HG03045 (cell line): ENCODE data around the gene PLPP6.
A peak's percentile ranks its signal among the peaks of the same experiment; 100 is the strongest.

Experiments
- ATAC-seq: cut with Tn5 transposase; IDR thresholded peaks from one replicate; pipeline ENCODE4 v1.9.1; 2021; ENCODE audit warnings: mild to moderate bottlenecking, moderate library complexity; ENCODE audit not compliant: unreplicated experiment

PLPP6 gene

DNA sequence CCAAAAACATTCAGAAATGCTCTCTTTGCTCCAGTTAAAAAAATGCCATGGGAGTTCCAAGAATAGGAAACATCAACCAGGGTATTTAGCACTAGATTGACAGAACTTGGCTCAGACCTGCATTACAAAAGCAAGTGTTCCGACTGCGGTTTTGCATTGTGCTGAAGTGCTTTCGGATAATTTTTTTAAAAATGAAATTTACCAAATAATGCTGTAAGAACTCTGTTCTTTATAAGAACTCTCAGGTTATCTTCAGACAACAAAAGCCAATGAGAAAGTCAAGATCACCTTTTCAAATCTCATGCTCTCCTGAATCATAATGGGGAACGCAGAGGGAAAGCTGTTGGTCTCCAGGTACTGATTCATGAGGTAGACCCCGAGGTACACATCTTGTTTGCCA is 483 bp upstream of the PLPP6 start:
- peak; percentile 3 for ATAC-seq

DNA sequence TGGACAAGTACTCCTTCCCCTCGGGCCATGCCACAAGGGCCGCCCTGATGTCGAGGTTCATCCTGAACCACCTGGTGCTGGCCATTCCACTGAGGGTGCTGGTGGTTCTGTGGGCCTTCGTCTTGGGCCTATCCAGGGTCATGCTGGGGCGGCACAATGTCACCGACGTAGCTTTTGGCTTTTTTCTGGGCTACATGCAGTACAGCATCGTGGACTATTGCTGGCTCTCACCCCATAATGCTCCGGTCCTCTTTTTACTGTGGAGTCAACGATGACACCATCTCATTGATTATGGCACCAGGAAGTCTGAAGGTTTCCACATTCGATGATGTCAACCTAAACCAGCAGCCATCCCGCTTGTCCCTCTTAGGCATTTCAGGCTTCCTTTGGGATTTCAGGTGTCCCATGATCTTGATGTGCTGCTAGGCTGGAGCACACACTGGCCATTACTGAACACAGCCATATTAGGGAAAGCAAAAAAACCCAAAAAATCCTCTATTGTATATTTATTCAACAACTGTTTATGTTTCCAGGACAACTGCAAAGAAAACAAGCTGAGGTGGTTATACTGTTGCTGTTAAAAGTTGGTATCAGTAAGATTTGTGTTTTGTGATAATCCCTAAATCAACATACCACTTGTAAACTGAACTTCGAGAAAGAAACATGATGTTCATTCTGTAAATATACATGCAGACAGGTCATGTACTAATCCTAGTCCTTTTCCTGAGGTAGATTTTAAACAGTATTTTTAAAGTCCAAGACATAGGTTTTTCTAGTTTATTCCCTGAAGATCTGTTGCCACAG is 1.1 kb downstream of the PLPP6 start:
- no peak for ATAC-seq

DNA sequence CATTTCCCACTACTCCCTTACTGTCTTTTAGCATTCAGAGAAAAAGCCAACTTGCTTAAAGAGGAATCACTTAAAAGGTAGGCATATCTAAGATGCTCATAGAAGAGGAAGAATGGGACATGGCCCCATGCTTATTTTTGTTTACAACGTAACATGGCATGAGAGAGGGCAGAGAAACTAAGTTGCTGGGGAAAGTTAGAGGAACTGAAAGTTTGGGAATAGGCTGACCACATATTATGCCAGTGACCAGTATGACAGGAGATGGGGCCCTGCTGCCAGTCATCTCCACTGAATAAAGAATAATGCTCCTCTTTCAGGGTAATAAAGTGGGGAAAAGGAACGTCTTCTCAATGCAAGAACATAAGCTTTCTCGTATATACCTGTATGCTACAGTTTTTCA is 1.9 kb downstream of the PLPP6 start:
- ATAC-seq = no peak

DNA sequence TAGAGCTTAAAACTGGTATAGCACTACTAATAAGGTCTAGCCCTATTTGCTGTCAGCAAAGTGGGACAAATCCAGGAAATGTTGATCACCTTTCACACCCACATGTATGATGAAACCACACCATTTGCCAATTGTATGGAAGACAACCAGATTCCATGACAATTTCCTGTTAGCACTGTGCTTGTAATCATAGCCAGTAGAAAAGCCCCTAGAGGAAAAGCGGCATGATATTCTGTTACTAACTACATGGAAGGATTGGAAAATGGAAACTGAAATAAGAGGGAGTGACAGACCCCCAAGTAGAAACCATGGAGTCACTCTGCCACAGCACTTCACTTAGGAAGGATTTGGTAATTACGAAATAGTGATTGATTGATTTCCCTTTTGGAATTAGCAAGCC is 3.3 kb downstream of the PLPP6 start:
- ATAC-seq = no peak

DNA sequence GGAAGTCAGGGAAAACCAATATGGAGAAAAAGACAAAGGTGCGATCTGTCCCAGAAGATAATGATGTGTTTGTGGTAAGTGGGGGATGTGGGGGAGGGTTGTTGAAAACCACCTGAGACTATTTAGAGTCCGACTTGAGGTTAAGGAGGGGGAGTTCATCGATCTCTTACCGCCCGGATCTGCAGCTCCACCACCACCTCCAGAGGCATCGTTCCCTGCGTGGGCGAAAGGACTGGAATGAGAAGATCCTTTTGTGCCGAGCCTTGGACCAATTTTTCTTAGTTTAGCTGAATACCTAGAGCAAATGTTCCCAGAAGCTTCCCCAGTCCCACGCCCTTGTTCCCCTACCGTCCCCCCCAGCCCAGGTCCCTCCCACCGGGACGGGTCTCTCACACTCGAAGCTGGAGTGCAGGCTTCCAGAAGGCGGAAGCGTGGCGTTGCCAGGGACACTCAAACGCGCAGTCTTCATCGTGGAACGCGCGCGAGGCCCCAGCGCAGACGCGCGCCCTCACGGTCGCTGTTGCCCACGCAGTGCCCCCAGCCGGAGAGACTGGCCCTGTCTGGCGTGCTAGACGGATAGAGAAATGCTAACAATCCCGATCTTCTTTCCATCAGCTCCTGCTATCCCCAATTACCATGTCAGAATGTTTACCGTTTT is 4.1 kb downstream of the PLPP6 start, which contains the start of gene SPATA6L:
SPATA6L (minus strand) TSS at position 439 of the 658 bp plus-strand sequence; CDS start at position 209, 230 bp downstream.
- ATAC-seq = no peak

DNA sequence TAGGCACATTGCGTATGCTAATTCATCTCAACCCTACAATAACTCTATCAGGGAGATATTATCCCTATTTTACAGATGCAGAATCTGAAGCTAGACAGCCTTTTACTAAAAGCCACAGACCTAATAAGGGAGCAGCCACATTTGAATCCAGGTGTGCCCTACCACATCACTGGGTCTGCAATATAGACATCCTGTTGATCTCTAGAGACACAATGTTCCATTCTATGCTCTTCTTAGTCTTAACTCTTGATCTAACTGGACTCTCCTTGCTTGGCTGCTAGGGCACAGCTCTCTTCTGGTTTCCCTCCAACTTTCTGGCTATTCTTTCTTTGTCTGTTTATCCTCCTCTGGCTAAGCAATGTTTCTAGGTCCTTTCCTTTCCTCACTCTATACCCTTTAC is 5.6 kb downstream of the PLPP6 start:
- ATAC-seq = no peak

DNA sequence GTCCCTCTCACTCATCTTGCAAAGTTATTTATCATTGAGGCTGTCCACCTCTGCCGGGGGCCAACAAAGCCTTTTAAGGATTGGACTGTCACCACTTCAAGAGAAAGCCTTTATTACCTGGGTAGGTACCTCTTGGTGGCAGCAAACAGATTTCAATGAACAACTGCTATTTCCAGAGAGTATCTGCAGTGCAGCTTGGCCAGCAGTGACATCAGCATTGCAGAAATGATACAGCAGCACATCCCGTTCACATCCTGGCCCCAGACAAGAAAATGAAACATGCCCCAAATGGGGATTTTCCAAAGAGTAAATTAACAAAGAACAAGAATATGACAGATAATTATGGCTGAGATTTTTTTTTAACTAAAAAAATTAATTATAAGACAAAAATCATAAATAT is 6.5 kb downstream of the PLPP6 start:
- no peak for ATAC-seq

DNA sequence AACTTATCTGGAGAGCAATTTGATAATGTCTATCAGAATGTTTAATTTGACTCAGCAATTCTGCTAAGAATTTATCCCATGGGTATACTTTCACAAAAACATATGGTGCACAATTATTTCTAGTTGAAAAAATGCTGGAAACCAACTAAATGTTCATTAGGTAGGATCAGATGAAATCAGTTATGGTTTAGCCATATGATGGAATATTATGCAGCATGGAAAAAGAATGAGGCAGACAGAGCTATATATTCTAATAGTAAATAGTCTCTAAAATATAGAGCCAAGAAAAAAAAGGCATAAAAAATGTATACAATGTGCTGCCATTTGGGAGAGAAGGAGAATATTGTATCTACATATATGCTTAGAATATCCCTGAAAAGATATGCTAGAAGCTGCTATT is 7.8 kb downstream of the PLPP6 start:
- no peak for ATAC-seq

DNA sequence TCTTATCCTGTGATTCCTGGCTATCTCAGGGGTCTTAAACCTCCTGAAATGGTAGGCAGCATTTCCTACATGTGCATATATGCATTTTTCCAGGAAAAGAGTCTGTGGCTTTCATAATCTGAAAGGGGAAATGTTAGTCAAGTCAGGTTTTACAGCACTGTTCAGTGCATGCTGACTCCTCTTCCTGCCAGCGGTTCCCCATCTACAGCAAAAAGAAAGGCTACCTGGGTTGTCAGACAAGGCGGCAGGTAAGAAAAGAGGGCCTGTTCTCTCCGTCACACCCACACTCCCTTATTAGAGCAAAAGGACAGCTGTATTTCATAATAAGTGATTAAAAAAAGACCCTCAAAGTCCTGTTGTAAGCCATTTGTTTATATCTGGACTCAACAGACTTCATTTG is 8.5 kb downstream of the PLPP6 start:
- no peak for ATAC-seq

DNA sequence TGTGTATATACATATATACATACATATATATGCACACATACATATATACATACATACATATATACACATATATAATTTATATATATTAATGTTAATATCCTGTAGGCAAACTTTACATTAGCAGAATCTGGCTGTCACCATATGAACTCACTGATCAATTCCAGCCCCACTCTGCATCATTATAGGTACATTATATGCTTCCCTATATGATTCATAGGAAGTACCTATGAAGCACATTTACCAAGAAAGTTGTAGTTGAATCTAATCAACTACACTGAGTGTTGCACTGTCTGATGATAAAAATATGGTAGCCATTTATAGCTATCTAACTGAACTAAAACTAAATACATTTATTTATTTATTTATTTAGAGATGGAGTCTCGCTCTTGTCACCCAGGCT is 9.6 kb downstream of the PLPP6 start:
- ATAC-seq = no peak

DNA sequence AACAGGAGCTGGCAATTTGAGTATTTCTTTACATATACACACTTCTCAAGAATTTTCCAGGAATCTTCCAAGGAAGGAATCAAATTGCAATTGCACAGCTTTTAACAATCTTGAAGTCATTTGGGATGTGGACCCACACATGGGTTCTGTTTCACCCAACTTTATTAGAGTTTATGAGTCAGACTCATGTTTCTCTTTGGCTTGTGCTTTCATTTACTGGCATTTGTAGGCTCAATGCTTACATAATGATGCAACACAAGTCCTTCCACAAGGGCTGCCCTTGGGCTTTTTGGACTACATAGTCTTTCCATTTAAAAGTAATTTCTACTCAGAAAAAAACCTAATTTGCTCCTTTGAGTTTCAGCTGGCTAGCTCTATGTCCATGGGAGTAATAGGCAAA is 12.7 kb downstream of the PLPP6 start:
- ATAC-seq = no peak

DNA sequence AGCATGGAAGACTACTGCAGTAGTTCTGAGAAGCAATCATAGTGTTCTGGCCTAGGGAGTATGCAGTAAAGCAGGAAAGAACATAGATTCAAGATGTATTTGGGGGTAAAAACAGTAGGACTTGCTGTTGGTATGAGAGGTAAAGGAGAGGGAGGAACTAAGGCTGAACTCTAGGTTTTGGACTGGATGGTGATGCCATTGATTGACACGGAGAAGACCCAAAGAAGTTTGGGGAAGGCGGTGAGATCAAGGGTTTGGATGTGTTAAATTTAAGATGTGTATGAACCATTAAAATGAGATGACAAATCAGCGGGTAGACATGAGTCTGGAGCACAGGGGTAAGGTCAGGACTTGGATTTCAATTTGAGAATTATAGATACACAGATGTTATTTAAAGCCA is 15.3 kb downstream of the PLPP6 start:
- ATAC-seq = no peak

DNA sequence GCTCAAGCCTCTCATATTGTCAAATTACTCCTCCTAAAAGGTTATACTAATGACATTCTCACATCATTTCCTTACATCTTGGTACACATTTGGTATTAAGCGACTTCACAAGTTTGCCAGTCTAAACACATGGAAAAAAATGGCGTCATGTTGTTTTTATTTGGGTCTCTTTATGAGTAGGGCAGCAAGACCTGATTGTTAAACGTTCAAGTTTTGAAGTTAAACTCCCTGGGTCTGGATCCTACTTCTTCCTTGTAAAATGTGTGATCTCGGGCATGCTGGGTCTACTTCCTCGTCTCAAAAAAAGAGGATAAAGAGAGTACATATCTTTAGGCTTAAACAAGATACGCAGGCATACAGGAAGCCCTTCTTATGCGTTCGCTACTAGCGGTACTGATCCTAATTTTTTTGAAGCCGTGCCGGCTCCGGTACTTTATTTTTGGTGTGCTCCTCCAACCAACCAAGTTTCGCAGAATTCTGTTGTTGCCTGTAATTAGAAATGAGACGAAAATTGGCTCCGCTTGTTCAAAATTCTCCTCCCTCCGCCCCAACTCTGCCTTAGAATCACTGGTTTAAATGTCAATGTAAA is 16.7 kb downstream of the PLPP6 start:
- ATAC-seq = peak; percentile 11

DNA sequence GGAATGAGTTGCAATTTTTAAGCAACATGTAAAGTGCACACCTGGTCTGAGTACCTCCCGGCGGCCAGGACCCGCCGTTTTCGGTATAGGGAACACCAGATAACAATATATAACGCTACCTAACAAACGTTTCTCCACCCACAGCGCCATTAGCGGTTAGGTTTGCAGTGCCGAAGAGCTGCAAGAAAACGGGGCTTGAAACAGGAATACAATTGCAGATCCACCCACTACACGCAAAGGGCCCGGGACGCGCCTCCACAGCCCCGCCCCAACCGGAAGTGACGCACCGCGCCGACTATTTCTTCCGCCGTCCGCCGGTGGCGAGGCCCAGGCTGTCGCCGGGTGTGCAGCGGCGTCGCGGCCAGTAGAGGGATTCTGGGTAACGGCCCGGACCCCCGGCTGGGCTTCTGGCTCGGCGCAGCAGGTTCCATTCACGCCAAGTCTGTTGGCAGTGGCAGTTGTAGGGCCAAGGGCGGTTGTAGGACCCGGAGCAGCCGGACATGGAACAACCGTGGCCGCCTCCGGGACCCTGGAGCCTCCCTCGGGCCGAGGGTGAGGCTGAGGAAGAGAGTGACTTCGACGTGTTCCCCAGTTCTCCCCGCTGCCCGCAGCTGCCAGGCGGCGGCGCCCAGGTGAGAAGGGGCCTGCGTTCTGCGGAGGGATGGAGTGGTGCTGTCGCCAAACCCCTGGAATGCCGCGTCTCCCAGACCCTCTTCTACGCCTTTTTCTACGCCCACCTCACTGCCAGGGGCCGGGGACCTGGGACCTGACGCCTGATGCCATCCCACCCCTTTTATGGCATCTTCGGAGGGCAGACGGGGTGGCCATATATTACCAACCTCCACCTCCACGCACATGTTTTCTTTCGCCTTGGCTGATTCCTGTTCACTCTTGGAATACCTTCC is 17.4 kb downstream of the PLPP6 start, which contains the start of gene CDC37L1:
CDC37L1 (plus strand) TSS at position 302 of the 905 bp plus-strand sequence; CDS start at position 501, 199 bp downstream.
- peak; percentile 97 for ATAC-seq

DNA sequence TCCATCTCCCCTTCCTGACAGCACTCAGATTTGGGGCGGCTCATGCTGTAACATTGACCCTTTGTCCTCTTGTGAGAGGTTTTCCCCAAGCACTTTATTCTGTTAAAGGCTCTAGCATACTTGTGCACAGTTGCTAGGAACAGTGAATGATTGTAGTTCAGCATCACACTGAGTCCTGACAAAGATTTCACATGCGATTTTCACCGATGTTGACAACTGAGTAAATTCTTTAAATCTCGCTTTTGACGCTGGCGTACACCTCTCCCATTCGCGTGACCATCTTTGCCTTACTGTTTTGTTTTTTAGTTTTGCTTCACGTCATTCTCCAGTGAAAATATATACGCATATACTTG is 18.1 kb downstream of the PLPP6 start:
- no peak for ATAC-seq

DNA sequence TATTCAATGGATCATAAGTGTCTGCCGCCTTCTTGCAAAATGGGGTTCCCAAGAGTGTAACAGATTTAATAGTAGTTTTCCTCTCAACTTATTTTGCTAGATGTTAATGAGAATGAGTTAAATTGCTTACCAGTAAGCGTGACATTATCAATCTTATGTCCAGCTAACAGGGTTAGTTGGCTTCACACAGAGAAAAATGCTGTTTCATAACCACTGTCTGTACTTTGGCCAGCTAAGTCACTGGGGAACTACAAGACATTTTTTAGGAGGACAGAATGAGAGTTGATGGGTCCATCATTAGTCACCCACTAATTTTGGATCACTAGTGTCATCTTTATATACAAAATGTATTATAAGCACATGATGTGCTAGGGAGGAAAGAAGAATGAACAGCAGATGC is 18.7 kb downstream of the PLPP6 start:
- no peak for ATAC-seq

DNA sequence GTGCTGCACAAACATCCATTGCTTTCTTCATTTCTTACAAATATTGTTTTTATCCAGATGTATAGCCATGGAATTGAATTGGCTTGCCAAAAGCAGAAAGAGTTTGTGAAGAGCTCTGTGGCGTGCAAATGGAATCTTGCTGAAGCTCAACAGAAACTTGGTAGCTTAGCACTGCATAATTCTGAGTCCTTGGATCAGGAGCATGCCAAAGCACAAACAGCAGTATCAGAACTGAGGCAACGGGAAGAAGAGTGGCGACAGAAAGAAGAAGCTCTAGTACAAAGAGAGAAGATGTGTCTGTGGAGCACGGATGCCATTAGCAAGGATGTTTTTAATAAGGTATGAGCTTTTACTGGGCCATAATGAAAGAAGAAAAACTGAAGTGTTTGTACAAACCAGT is 22.7 kb downstream of the PLPP6 start:
- no peak for ATAC-seq

DNA sequence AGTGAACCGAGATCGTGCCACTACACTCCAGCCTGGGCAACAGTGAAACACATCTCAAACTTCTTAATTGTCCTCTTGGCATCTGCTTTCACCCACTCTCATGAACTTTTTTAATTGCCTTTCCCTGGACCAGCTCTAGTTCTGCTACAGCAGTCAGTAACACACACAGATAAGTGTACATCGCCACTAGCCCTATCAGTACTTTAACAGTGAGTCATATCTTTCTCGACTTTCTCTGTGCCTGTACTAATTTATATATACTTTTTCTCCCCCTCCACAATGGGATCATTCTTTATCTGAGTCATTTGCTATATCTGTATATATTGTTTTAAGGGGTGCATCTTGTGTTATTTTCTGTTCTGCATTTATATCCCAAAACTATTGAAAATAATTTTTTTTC is 24.0 kb downstream of the PLPP6 start:
- no peak for ATAC-seq

DNA sequence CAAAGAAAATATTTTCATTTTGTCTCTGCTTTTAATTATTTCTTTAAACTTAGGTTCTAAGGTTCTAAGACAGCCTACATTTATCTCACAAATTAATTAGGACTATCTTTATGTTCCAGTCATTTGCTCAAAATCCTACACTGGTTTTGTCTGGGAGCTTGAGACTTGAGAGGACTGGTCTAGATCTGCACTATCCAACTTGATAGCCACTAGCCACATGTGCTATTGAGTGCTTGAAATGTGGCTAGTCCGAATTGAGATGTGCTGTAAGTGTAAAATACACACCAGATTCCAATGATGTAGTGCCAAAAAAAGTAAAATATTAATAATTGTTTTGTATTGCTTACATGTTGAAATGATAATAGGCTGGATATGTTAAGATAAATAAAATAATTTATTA is 24.5 kb downstream of the PLPP6 start:
- no peak for ATAC-seq

DNA sequence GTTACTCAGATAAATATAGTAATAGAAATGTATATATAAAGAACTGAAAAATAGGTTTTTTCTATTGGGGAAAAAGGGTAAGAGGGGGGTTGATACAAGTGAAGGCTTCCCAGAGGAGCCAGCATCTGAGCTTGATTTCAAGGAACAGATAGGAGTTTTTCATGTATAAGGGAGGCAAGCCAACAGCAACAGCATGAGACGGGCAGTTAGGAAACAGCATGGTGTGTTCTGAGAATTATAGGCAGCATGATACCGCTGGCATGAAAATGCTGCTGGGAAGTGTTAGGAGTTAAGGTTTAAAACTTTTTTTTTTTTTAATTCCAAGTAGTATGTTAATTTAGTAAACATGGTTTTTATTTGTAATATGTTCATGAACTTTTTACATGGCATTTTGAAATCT is 26.9 kb downstream of the PLPP6 start:
- no peak for ATAC-seq

DNA sequence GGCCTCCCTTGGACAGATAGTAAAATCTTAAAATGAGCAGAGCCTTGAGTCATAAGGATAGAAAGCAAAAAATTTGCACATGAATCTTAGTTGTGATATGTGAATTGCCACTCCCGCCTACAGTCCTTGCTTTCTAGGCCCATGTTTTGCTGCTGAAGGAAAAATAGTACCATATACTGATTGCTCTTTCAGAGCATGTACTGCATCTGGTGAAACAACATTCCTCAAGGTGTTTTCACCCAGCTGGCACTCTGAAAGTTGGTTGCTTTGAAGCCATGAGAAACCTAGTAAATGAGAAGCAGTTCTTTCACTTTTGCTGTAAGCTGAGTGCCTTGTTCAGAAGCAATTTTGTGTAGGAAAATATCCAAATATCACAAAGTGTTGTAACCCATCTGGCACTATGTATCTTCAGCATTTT is 27.6 kb downstream of the PLPP6 start:
- peak; percentile 80 for ATAC-seq
